IMR-90 (cell line): ENCODE data around the gene TMEM213. TPM values are rescaled to one million over a fixed set of nuclear protein-coding genes. Genes with fewer than 3 reads are reported as not detected.

ENCODE experiments used
- ATAC-seq: fragments of 200-7000 bp; cut with Tn5 transposase; 2 replicates; pipeline ENCODE4 v1.9.1; 2020; ENCODE audit warnings: low read depth, mild to moderate bottlenecking, moderate library complexity
- BruUV-seq: library from RNA; stranded (reverse); fragments of 400-500 nt; replicated peaks from 2 replicates; lab custom pipeline; 2021; lab: Mats Ljungman, UMichigan
- CTCF ChIA-PET: fragments of 300-600 bp; formaldehyde crosslinking; extraction: SDS; loops from one replicate; lab custom pipeline; 2021; ENCODE audit warnings: antibody characterized with exemption; lab: Yijun Ruan, JAX
- POLR2A ChIA-PET: fragments of 300-600 bp; sonication (Branson Sonifier 250); formaldehyde crosslinking; loops from one replicate; lab custom pipeline; 2022; ENCODE audit warnings: antibody characterized with exemption; ENCODE audit not compliant: unreplicated experiment; lab: Charles Lee
- DNase-seq: peaks from one replicate; pipeline ENCODE4 v3.0.0; 2013
- H2AFZ ChIP-seq: replicated peaks from 2 replicates; pipeline ENCODE3; 2013; ENCODE audit warnings: low read length, mild to moderate bottlenecking; ENCODE audit not compliant: poor library complexity
- H2AK5ac ChIP-seq: 2 replicates; pipeline ENCODE4 v1.6.1; 2013; ENCODE audit warnings: low read depth, low read length, inconsistent platforms
- H2AK9ac ChIP-seq: replicated peaks from 2 replicates; pipeline ENCODE3; 2013; ENCODE audit warnings: mild to moderate bottlenecking, low read depth, low read length, moderate library complexity; ENCODE audit not compliant: poor library complexity
- H2BK120ac ChIP-seq: 2 replicates; pipeline ENCODE4 v1.6.1; 2013; ENCODE audit warnings: low read depth, low read length, inconsistent platforms
- H2BK15ac ChIP-seq: 3 replicates; pipeline ENCODE4 v1.6.1; 2013; ENCODE audit warnings: low read depth, low read length, inconsistent platforms
- H2BK20ac ChIP-seq: 2 replicates; pipeline ENCODE4 v1.6.1; 2013; ENCODE audit warnings: low read depth, mild to moderate bottlenecking, inconsistent platforms, low read length, moderate library complexity
- H2BK5ac ChIP-seq: 2 replicates; pipeline ENCODE4 v1.6.1; 2013; ENCODE audit warnings: mild to moderate bottlenecking, low read depth, low read length, inconsistent platforms; ENCODE audit not compliant: poor library complexity, severe bottlenecking
- H3K14ac ChIP-seq: replicated peaks from 2 replicates; pipeline ENCODE4 v1.6.1; 2013; ENCODE audit warnings: low read depth, low read length, inconsistent platforms
- H3K18ac ChIP-seq: 2 replicates; pipeline ENCODE4 v1.6.1; 2013; ENCODE audit warnings: low read depth, low read length, control low read depth
- H3K23ac ChIP-seq: 2 replicates; pipeline ENCODE4 v1.6.1; 2013; ENCODE audit warnings: low read depth, low read length, inconsistent platforms
- H3K27ac ChIP-seq: 2 replicates; pipeline ENCODE4 v1.5.1; 2013; ENCODE audit warnings: mild to moderate bottlenecking, control low read depth, low read length; ENCODE audit not compliant: insufficient read depth
- H3K27me3 ChIP-seq: 2 replicates; pipeline ENCODE4 v1.6.1; 2013; ENCODE audit warnings: low read length; ENCODE audit not compliant: control insufficient read depth, insufficient read depth
- H3K36me3 ChIP-seq: 2 replicates; pipeline ENCODE4 v1.6.1; 2013; ENCODE audit warnings: low read length, mixed read lengths; ENCODE audit not compliant: control insufficient read depth, insufficient read depth
- H3K4ac ChIP-seq: 2 replicates; pipeline ENCODE4 v1.6.1; 2013; ENCODE audit warnings: low read depth, low read length, inconsistent platforms
- H3K4me1 ChIP-seq: 2 replicates; pipeline ENCODE4 v1.6.1; 2013; ENCODE audit warnings: low read length, mixed read lengths; ENCODE audit not compliant: control insufficient read depth, insufficient read depth
- H3K4me2 ChIP-seq: 2 replicates; pipeline ENCODE4 v1.6.1; 2013; ENCODE audit warnings: low read depth, mild to moderate bottlenecking, control low read depth, low read length, moderate library complexity
- H3K4me3 ChIP-seq: 2 replicates; pipeline ENCODE4 v1.5.1; 2013; ENCODE audit warnings: low read depth, mild to moderate bottlenecking, control low read depth, low read length, moderate library complexity; ENCODE audit not compliant: insufficient read depth
- H3K56ac ChIP-seq: 2 replicates; pipeline ENCODE4 v1.6.1; 2013; ENCODE audit warnings: low read length, inconsistent platforms; ENCODE audit not compliant: insufficient read depth; ENCODE audit errors: extremely low read depth
- H3K79me1 ChIP-seq, 2 experiments: 2 replicates each; pipeline ENCODE4 v1.6.1; 2013; ENCODE audit warnings: low read length in 2 of 2, inconsistent platforms in 1 of 2, low read depth in 1 of 2
- H3K9ac ChIP-seq: 2 replicates; pipeline ENCODE4 v1.6.1; 2013; ENCODE audit warnings: low read depth, low read length, control low read depth
- H3K9me1 ChIP-seq: 2 replicates; pipeline ENCODE4 v1.6.1; 2013; ENCODE audit warnings: low read length, inconsistent platforms; ENCODE audit not compliant: insufficient read depth
- H3K9me3 ChIP-seq: 2 replicates; pipeline ENCODE4 v1.6.1; 2013; ENCODE audit warnings: low read length; ENCODE audit not compliant: control insufficient read depth, insufficient read depth
- H4K20me1 ChIP-seq: 2 replicates; pipeline ENCODE4 v1.6.1; 2013; ENCODE audit warnings: low read length, inconsistent platforms; ENCODE audit not compliant: insufficient read depth
- H4K5ac ChIP-seq: 2 replicates; pipeline ENCODE4 v1.6.1; 2013; ENCODE audit warnings: mild to moderate bottlenecking, low read depth, low read length, control low read depth
- H4K8ac ChIP-seq, 2 experiments: 2 replicates each; pipeline ENCODE4 v1.6.1; 2013; ENCODE audit warnings: low read depth in 2 of 2, low read length in 2 of 2, control low read depth in 1 of 2, inconsistent platforms in 1 of 2
- H4K91ac ChIP-seq: 2 replicates; pipeline ENCODE4 v1.6.1; 2013; ENCODE audit warnings: low read depth, low read length, inconsistent platforms; ENCODE audit not compliant: insufficient read depth
- BHLHE40 ChIP-seq: fragments of 150-350 bp; IDR thresholded peaks from 2 replicates; pipeline ENCODE4 v1.6.1; 2016; ENCODE audit warnings: mild to moderate bottlenecking, low read depth, low read length
- CEBPB ChIP-seq: IDR thresholded peaks from 2 replicates; pipeline ENCODE4 v1.6.1; 2012; ENCODE audit warnings: low read depth, low read length, improper control_type of control experiment
- CHD1 ChIP-seq: IDR thresholded peaks from 2 replicates; pipeline ENCODE4 v1.6.1; 2012; ENCODE audit warnings: low read depth, low read length, improper control_type of control experiment
- CTCF ChIP-seq: conservative IDR thresholded peaks from 2 replicates; pipeline ENCODE4 v1.5.1; 2012; ENCODE audit warnings: mild to moderate bottlenecking, low read depth, low read length, improper control_type of control experiment
- ELK1 ChIP-seq: fragments of 150-350 bp; IDR thresholded peaks from 2 replicates; pipeline ENCODE4 v1.6.1; 2016; ENCODE audit warnings: low read depth, mild to moderate bottlenecking, low read length, moderate library complexity, borderline replicate concordance
- FOS ChIP-seq: fragments of 150-350 bp; IDR thresholded peaks from 2 replicates; pipeline ENCODE4 v1.6.1; 2016; ENCODE audit warnings: low read depth, low read length
- MAFK ChIP-seq: IDR thresholded peaks from 2 replicates; pipeline ENCODE4 v1.6.1; 2012; ENCODE audit warnings: low read depth, low read length, improper control_type of control experiment
- MAZ ChIP-seq: IDR thresholded peaks from 2 replicates; pipeline ENCODE4 v1.6.1; 2012; ENCODE audit warnings: low read depth, mild to moderate bottlenecking, low read length, improper control_type of control experiment, moderate library complexity, borderline replicate concordance
- MXI1 ChIP-seq: IDR thresholded peaks from 2 replicates; pipeline ENCODE4 v1.6.1; 2012; ENCODE audit warnings: low read depth, mild to moderate bottlenecking, low read length, moderate library complexity, borderline replicate concordance
- NFE2L2 ChIP-seq: fragments of 150-350 bp; IDR thresholded peaks from 2 replicates; pipeline ENCODE4 v1.6.1; 2016; ENCODE audit warnings: low read depth, mild to moderate bottlenecking, low read length
- POLR2A ChIP-seq: IDR thresholded peaks from 2 replicates; pipeline ENCODE4 v1.6.1; 2012; ENCODE audit warnings: mild to moderate bottlenecking, low read depth, low read length
- RAD21 ChIP-seq: IDR thresholded peaks from 2 replicates; pipeline ENCODE4 v1.6.1; 2012; ENCODE audit warnings: low read length, improper control_type of control experiment
- RCOR1 ChIP-seq: IDR thresholded peaks from 2 replicates; pipeline ENCODE4 v1.6.1; 2012; ENCODE audit warnings: mild to moderate bottlenecking, low read length, improper control_type of control experiment; ENCODE audit not compliant: insufficient replicate concordance
- RFX5 ChIP-seq: IDR thresholded peaks from 2 replicates; pipeline ENCODE4 v1.8.0; 2012; ENCODE audit warnings: low read depth, mild to moderate bottlenecking, low read length, moderate library complexity
- SMC3 ChIP-seq: fragments of 150-350 bp; IDR thresholded peaks from 2 replicates; pipeline ENCODE4 v1.6.1; 2016; ENCODE audit warnings: low read depth, mild to moderate bottlenecking, antibody characterized with exemption, low read length, moderate library complexity
- USF2 ChIP-seq: fragments of 150-350 bp; IDR thresholded peaks from 2 replicates; pipeline ENCODE4 v1.6.1; 2017; ENCODE audit warnings: mild to moderate bottlenecking, antibody characterized with exemption, low read length, low read depth
- WGBS, 2 experiments: methylation state at CpG; one replicate each; pipeline versions ENCODE4 v1.1.5 to v1.1.7; 2013; ENCODE audit warnings: missing lambda C conversion rate in 2 of 2; ENCODE audit not compliant: insufficient read length in 1 of 2; ENCODE audit errors: extremely low coverage in 2 of 2; 5-methylcytosine and 5-hydroxymethylcytosine counted together
- dilution Hi-C: fragments of 300-500 bp; cut with HindIII; formaldehyde crosslinking; loops from one replicate; pipeline ENCODE4 v1.14.3; 2018; ENCODE audit warnings: low sequenced_read_pairs; ENCODE audit not compliant: unreplicated experiment
- in situ Hi-C: fragments of 300-500 bp; cut with MboI; formaldehyde crosslinking; loops from 3 replicates; pipeline ENCODE4 v1.14.3; 2019; ENCODE audit warnings: low sequenced_read_pairs, inconsistent platforms, mixed read lengths
- intact Hi-C: fragments of 100-400 bp; cut with micrococcal nuclease; formaldehyde crosslinking; loops from 2 replicates; pipeline ENCODE4 v1.10.0; 2022
- polyA plus RNA-seq, 3 experiments: library from polyadenylated mRNA; depleted of rRNA; stranded (reverse); fragments of >200 nt; gene quantifications; 2 replicates each; pipeline ENCODE4 v1.2.3, GENCODE V29; 2012; ENCODE audit warnings: low replicate concordance in 1 of 3
- total RNA-seq: library from RNA; depleted of rRNA; stranded (reverse); fragments of >200 nt; gene quantifications from 2 replicates; pipeline ENCODE4 v1.2.3, GENCODE V29; 2012

Gene TMEM213
- total and polyA plus RNA-seq, 2 of the 4 experiments (the other 2 are of a cell fraction), result not detected

DNA sequence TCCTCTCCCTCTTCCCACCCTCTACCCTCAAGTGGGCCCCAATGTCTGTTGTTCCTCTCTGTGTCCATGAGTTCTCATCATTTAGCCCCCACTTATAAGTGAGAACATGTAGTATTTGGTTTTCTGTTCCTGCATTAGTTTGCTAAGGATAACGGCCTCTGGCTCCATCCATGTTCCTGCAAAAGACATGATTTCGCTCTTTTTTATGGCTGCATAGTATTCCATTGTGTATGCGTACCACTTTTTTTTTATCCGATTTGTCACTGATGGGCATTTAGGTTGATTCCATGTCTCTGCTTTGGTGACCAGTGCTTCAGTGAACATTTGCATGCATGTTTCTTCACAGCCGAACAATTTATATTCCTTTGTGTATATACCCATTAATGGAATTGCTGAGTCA is 51.9 kb downstream of the TMEM213 start:
- POLR2A ChIA-PET, result no interaction called here
- H3K4me2 ChIP-seq, result no peak overlapping the region
- no peak overlapping the region for H4K8ac ChIP-seq
- TF ChIP-seq MAFK, result no peak
- TF ChIP-seq RFX5, result no peak
- no peak for TF ChIP-seq ELK1
- no peak for TF ChIP-seq MXI1
- TF ChIP-seq CEBPB, result no peak
- TF ChIP-seq CHD1, result no peak
- no peak for TF ChIP-seq USF2
- no peak for TF ChIP-seq RCOR1
- no peak for TF ChIP-seq POLR2A
- TF ChIP-seq RAD21, result no peak
- TF ChIP-seq FOS, result no peak
- no peak for TF ChIP-seq SMC3
- TF ChIP-seq NFE2L2, result no peak
- no peak for TF ChIP-seq MAZ
- no peak for TF ChIP-seq CTCF
- no peak for TF ChIP-seq BHLHE40
- H4K91ac ChIP-seq, result no peak overlapping the region
- no peak overlapping the region for H3K4me3 ChIP-seq
- H3K4ac ChIP-seq, result no peak overlapping the region
- no peaks in the 10 kb centered on the region for H3K79me1 ChIP-seq
- WGBS, 2 experiments, result 85% methylated on average over 4 of the region's 5 CpGs; no CpG with 5 or more reads in 1 of the 2 experiments
- H2AK5ac ChIP-seq, result no peak overlapping the region
- H2AK9ac ChIP-seq, result no peak overlapping the region
- no peak overlapping the region for H2BK15ac ChIP-seq
- H3K9me1 ChIP-seq, result no peaks in the 10 kb centered on the region
- no peak overlapping the region for H2BK20ac ChIP-seq
- no peak for DNase-seq
- no peak overlapping the region for H3K18ac ChIP-seq
- CTCF ChIA-PET, result no interaction called here
- intact Hi-C loops, result no loop called here
- no peak overlapping the region for H3K23ac ChIP-seq
- no peak overlapping the region for H2AFZ ChIP-seq
- no peaks in the 10 kb centered on the region for H3K27me3 ChIP-seq
- H3K9ac ChIP-seq, result no peak overlapping the region
- no peak overlapping the region for H3K14ac ChIP-seq
- no peak overlapping the region for H3K27ac ChIP-seq
- H2BK5ac ChIP-seq, result no peak overlapping the region
- no peaks in the 10 kb centered on the region for H3K36me3 ChIP-seq
- H3K9me3 ChIP-seq, result no peaks in the 10 kb centered on the region
- dilution Hi-C loops, result no loop called here
- no peak overlapping the region for H4K5ac ChIP-seq
- no TSS peak for BruUV-seq
- no peak overlapping the region for H2BK120ac ChIP-seq
- H3K4me1 ChIP-seq, result no peaks in the 10 kb centered on the region; the same call in 1 of the 2 replicates
- no peaks in the 10 kb centered on the region for H4K20me1 ChIP-seq
- ATAC-seq, result no peak
- in situ Hi-C loops, result no loop called here
- no peak overlapping the region for H3K56ac ChIP-seq
